NCI-H146 treated with DMSO at 0.1 percent for 48 hours (cell line): ENCODE data around the gene ADAMTS3.
"Not testable (repeated sequence)": the region's sequence is repeated elsewhere in the genome, so short reads cannot be mapped to it uniquely, and the experiment has no call there.

Experiments used
- DNase-seq: peaks from one replicate; lab custom pipeline; 2025; ENCODE audit not compliant: unreplicated experiment; lab: John Stamatoyannopoulos, UW

Gene ADAMTS3

GRCh38 chr4:72553540-72554337 lies 15.3 kb downstream of the ADAMTS3 start:
- no peak for DNase-seq

- no peak for DNase-seq
These were observed 16.6 kb downstream of the ADAMTS3 start for GRCh38 chr4:72552447-72552846.

GRCh38 chr4:72546456-72546855 lies 22.6 kb downstream of the ADAMTS3 start:
- no peak for DNase-seq

- DNase-seq, result not testable (repeated sequence)
These were observed 28.3 kb downstream of the ADAMTS3 start for GRCh38 chr4:72540694-72541093.

- DNase-seq, result no peak
These were observed 31.0 kb downstream of the ADAMTS3 start for GRCh38 chr4:72538006-72538405.

GRCh38 chr4:72536443-72536842 lies 32.6 kb downstream of the ADAMTS3 start:
- DNase-seq, result no peak

GRCh38 chr4:72531768-72532290 lies 37.2 kb downstream of the ADAMTS3 start:
- no peak for DNase-seq

- DNase-seq, result no peak
These were observed 37.7 kb downstream of the ADAMTS3 start for GRCh38 chr4:72531322-72531721.

GRCh38 chr4:72529148-72529822 lies 39.7 kb downstream of the ADAMTS3 start:
- DNase-seq, result no peak

GRCh38 chr4:72527038-72527646 lies 41.9 kb downstream of the ADAMTS3 start:
- no peak for DNase-seq

GRCh38 chr4:72525938-72526337 lies 43.1 kb downstream of the ADAMTS3 start:
- DNase-seq, result no peak

GRCh38 chr4:72522440-72522839 lies 46.6 kb downstream of the ADAMTS3 start:
- no peak for DNase-seq

GRCh38 chr4:72513227-72513626 lies 55.8 kb downstream of the ADAMTS3 start:
- no peak for DNase-seq

GRCh38 chr4:72507860-72508419 lies 61.1 kb downstream of the ADAMTS3 start:
- DNase-seq, result no peak

GRCh38 chr4:72507167-72507566 lies 61.9 kb downstream of the ADAMTS3 start:
- DNase-seq, result no peak

GRCh38 chr4:72505314-72505744 lies 63.7 kb downstream of the ADAMTS3 start:
- no peak for DNase-seq

GRCh38 chr4:72500214-72500613 lies 68.8 kb downstream of the ADAMTS3 start:
- no peak for DNase-seq

- DNase-seq, result no peak
These were observed 72.9 kb downstream of the ADAMTS3 start for GRCh38 chr4:72496119-72496518.

GRCh38 chr4:72494156-72494555 lies 74.9 kb downstream of the ADAMTS3 start:
- no peak for DNase-seq

GRCh38 chr4:72489267-72489666 lies 79.8 kb downstream of the ADAMTS3 start:
- DNase-seq, result no peak

GRCh38 chr4:72486991-72487390 lies 82.0 kb downstream of the ADAMTS3 start:
- DNase-seq, result no peak
